Activated CD8-positive, alpha-beta T cell treated with anti-CD3 and anti-CD28 coated beads for 36 hours (primary cell): ENCODE data around the gene KRT80. TPM values are rescaled to one million over a fixed set of nuclear protein-coding genes. Genes with fewer than 3 reads are reported as not detected.

Experiments used
- ATAC-seq: fragments of 200-7000 bp; cut with Tn5 transposase; one replicate; pipeline ENCODE4 v1.10.0; 2021; ENCODE audit warnings: mild to moderate bottlenecking, moderate library complexity
- CTCF ChIA-PET: fragments of 350-600 bp; sonication (Branson Sonifier 250); formaldehyde crosslinking; loops from one replicate; lab custom pipeline; 2021; ENCODE audit warnings: antibody characterized with exemption; lab: Charles Lee
- POLR2A ChIA-PET: fragments of 350-600 bp; sonication (Branson Sonifier 250); formaldehyde crosslinking; loops from one replicate; lab custom pipeline; 2021; ENCODE audit warnings: antibody characterized with exemption; lab: Charles Lee
- DNase-seq: peaks from one replicate; pipeline ENCODE4 v3.0.0-alpha.2; 2020
- H3K27ac Mint-ChIP-seq: one replicate; pipeline ENCODE4 v1.8.0; 2021; ENCODE audit warnings: mild to moderate bottlenecking, mixed read lengths
- H3K27me3 Mint-ChIP-seq: one replicate; pipeline ENCODE4 v1.8.0; 2021; ENCODE audit warnings: mixed read lengths
- H3K36me3 Mint-ChIP-seq: one replicate; pipeline ENCODE4 v1.8.0; 2021; ENCODE audit warnings: low read depth, mixed read lengths
- H3K4me1 Mint-ChIP-seq: one replicate; pipeline ENCODE4 v1.8.0; 2021; ENCODE audit warnings: low read depth, mixed read lengths
- H3K4me3 Mint-ChIP-seq: one replicate; pipeline ENCODE4 v1.8.0; 2021; ENCODE audit warnings: mild to moderate bottlenecking, moderate library complexity, mixed read lengths
- H3K9me3 Mint-ChIP-seq: one replicate; pipeline ENCODE4 v1.8.0; 2021; ENCODE audit warnings: mixed read lengths
- CTCF ChIP-seq: fragments of 200-600 bp; IDR thresholded peaks from one replicate; pipeline ENCODE4 v1.8.0; 2022; ENCODE audit warnings: antibody characterized with exemption, mild to moderate bottlenecking
- intact Hi-C: fragments of 100-400 bp; cut with micrococcal nuclease; formaldehyde crosslinking; loops from one replicate; pipeline ENCODE4 v1.10.0; 2022
- total RNA-seq, 2 experiments: library from RNA; stranded (reverse); gene quantifications; one replicate each; pipeline ENCODE4 v1.2.3, GENCODE V29; 2021

KRT80 gene
- total RNA-seq, 2 experiments from 2014 or later, result not detected

DNA sequence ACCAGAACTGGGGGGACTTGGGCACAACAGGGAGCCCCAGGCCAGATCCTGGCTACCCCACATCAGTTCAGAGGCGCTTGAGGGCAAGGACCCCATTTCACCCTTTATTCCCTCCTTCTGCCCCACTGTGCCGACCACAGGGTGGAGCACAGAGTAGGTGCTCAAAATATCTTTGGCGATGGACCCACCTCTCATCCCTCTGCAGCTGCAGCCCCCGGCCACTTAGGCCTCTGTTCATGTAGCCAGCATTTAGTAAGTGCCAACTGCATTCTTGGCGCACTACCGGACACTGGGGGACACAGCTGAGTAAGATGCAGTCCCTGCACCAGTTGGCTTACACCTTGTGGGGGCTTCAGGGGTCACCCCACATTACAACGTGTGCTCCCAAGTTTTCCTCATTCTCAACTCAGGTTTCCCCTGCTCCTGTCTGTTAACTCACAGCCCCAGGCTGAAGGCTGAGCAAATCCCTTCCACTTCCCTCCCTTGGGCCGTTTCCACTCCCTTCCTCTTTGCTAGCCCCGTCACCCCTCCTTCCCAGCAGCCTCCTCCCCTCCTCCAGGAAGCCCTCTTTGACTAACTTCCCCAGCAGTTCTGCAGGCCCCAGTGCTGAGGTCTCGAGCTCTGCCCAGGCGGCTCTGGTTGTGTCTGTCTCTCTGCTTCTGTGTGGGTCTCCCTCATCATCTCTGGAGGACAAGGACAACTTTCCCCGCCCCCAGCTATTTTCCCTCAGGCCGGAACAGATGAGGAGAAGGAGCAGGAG, 26.5 kb downstream of the KRT80 start:
- ATAC-seq (no peak), DNase-seq (no peak)
- TF ChIP-seq CTCF, result no peak
- Mint-ChIP-seq H3K4me3 (no peak overlapping the region), H3K4me1 (peaks cover 12% of the 10 kb centered on the region), H3K27me3 (no peaks in the 10 kb centered on the region), H3K27ac (no peak overlapping the region), H3K9me3 (no peaks in the 10 kb centered on the region), H3K36me3 (no peaks in the 10 kb centered on the region)
- ChIA-PET POLR2A (no interaction called here), CTCF (interaction anchor here (1.0 to 1.4 kb wide), 2 partner anchors 57 to 720 kb away, joined by 3 read pairs; no protein-coding TSS in a partner anchor)
- intact Hi-C loops, result loop anchor here (5.0 kb wide), 1 partner anchor 112 kb away; no protein-coding TSS in a partner anchor

DNA sequence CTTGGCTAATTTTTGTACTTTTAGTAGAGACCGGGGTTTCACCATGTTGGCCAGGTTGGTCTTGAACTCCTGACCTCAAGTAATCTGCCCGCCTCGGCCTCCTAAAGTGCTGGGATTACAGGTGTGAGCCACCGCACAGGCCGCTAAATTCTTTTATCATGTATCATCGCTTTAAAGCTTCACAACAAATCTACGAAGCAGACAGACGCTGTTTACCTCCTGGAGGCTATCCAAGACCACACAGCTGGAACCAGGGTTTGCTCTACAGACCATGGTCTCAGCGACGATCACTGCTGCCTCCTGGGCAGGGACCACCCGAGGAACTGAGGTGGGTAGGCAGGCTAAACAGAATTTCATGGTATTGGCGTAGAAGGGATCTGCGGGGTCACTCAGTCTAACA, 27.2 kb downstream of the KRT80 start:
- CTCF ChIA-PET, result no interaction called here
- Mint-ChIP-seq H3K27me3 (no peaks in the 10 kb centered on the region), H3K4me3 (no peak overlapping the region), H3K36me3 (no peaks in the 10 kb centered on the region), H3K4me1 (peaks cover 12% of the 10 kb centered on the region), H3K9me3 (no peaks in the 10 kb centered on the region), H3K27ac (no peak overlapping the region)
- no peak for ATAC-seq
- DNase-seq, result no peak
- intact Hi-C loops, result loop anchor here (5.0 kb wide), 1 partner anchor 113 kb away; no protein-coding TSS in a partner anchor
- no peak for TF ChIP-seq CTCF
- POLR2A ChIA-PET, result no interaction called here

GRCh38 chr12:52162981-52163380, 28.8 kb downstream of the KRT80 start:
- ChIA-PET CTCF (interaction anchor here (0.8 kb wide), 1 partner anchor 144 kb away, joined by 4 read pairs; no protein-coding TSS in a partner anchor), POLR2A (no interaction called here)
- intact Hi-C loops, result no loop called here
- no peak overlapping the region for H3K4me3 Mint-ChIP-seq
- ATAC-seq, result no peak
- peaks cover 12% of the 10 kb centered on the region for H3K4me1 Mint-ChIP-seq
- no peak for TF ChIP-seq CTCF
- no peaks in the 10 kb centered on the region for H3K27me3 Mint-ChIP-seq
- H3K36me3 Mint-ChIP-seq, result no peaks in the 10 kb centered on the region
- DNase-seq, result no peak
- H3K27ac Mint-ChIP-seq, result no peak overlapping the region
- no peaks in the 10 kb centered on the region for H3K9me3 Mint-ChIP-seq

DNA sequence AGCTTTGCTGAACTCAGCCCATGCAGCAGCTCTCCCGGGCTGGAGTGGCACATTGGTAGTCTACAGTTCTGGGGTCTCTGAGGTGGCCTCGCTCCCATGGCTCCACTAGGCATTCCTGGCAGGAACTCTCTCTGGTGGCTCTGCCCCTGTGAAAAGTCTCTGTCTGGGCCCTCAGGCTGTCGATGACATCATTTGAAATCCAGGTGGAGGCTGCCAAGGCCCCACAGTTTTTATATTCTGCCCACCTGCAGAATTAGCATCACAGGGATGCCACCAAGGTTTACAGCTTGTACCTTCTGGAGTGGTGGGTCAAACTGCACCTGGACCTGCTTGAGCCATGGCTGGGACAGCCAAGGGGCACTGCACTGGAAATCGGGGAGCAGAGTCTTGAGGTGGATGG, 31.6 kb downstream of the KRT80 start:
- Mint-ChIP-seq H3K9me3 (no peaks in the 10 kb centered on the region), H3K27me3 (no peaks in the 10 kb centered on the region), H3K4me3 (no peak overlapping the region), H3K4me1 (peaks cover 15% of the 10 kb centered on the region), H3K27ac (no peak overlapping the region), H3K36me3 (no peaks in the 10 kb centered on the region)
- no peak for DNase-seq
- POLR2A ChIA-PET, result no interaction called here
- ATAC-seq, result no peak
- TF ChIP-seq CTCF, result no peak
- CTCF ChIA-PET, result interaction anchor here (1.0 to 5.3 kb wide), 4 partner anchors 119 to 720 kb away, joined by 3 to 36 read pairs (median 5); no protein-coding TSS in a partner anchor
- intact Hi-C loops, result no loop called here

GRCh38 chr12:52157566-52158150, 34.2 kb downstream of the KRT80 start:
- ChIA-PET POLR2A (no interaction called here), CTCF (interaction anchor here (0.8 to 5.3 kb wide), 15 partner anchors 10 to 820 kb away, joined by 3 to 36 read pairs (median 4); no protein-coding TSS in a partner anchor)
- TF ChIP-seq CTCF, result no peak
- DNase-seq (no peak), ATAC-seq (no peak)
- peaks cover 17% of the 10 kb centered on the region for H3K4me1 Mint-ChIP-seq
- H3K4me3 Mint-ChIP-seq, result no peak overlapping the region
- intact Hi-C loops, result loop anchor here (5.0 to 10.0 kb wide), 2 partner anchors 170 to 717 kb away; no protein-coding TSS in a partner anchor
- H3K27me3 Mint-ChIP-seq, result no peaks in the 10 kb centered on the region
- H3K27ac Mint-ChIP-seq, result no peak overlapping the region
- H3K36me3 Mint-ChIP-seq, result no peaks in the 10 kb centered on the region
- H3K9me3 Mint-ChIP-seq, result no peaks in the 10 kb centered on the region
